Spleen (tissue), 11 donors: Measurements from ENCODE around the gene ECPAS. TPM values are rescaled to one million over a fixed set of nuclear protein-coding genes. Genes with fewer than 3 reads are reported as not detected.

Experiments used
- DNase-seq: peaks from one replicate; pipeline ENCODE4 v3.0.0-alpha.2; 2020
- H3K27ac ChIP-seq, 8 donors: fragments of 200-600 bp; sonication (generic) in 7 of 8; 1 replicate in 4 of 8; 2 replicates in 4 of 8; pipeline versions ENCODE4 v1.5.0 to v1.8.0; 2016 to 2021; ENCODE audit warnings: inconsistent platforms in 4 of 8, mild to moderate bottlenecking in 4 of 8, moderate library complexity in 1 of 8
- H3K27me3 ChIP-seq, 7 donors: fragments of 200-600 bp; sonication (generic) in 6 of 7; replicated peaks in 1 of 7; 1 replicate in 4 of 7; 2 replicates in 3 of 7; pipeline versions ENCODE4 v1.5.0 to v1.8.0; 2016 to 2021; ENCODE audit warnings: inconsistent platforms in 3 of 7, mild to moderate bottlenecking in 1 of 7
- H3K36me3 ChIP-seq, 6 donors: fragments of 200-600 bp; sonication (generic) in 5 of 6; 1 replicate in 4 of 6; 2 replicates in 2 of 6; pipeline versions ENCODE4 v1.5.0 to v1.8.0; 2016 to 2021; ENCODE audit warnings: inconsistent platforms in 2 of 6
- H3K4me1 ChIP-seq, 6 donors: fragments of 200-600 bp; sonication (generic) in 5 of 6; 1 replicate in 3 of 6; 2 replicates in 3 of 6; pipeline versions ENCODE4 v1.5.0 to v1.8.0; 2016 to 2021; ENCODE audit warnings: inconsistent platforms in 3 of 6
- H3K4me3 ChIP-seq, 8 donors: fragments of 200-600 bp; sonication (generic) in 7 of 8; 1 replicate in 4 of 8; 2 replicates in 4 of 8; pipeline versions ENCODE4 v1.5.0 to v1.8.0; 2016 to 2021; ENCODE audit warnings: inconsistent platforms in 4 of 8, mild to moderate bottlenecking in 4 of 8, moderate library complexity in 2 of 8
- H3K9me3 ChIP-seq, 8 donors: fragments of 200-600 bp; sonication (generic) in 7 of 8; 1 replicate in 4 of 8; 2 replicates in 4 of 8; pipeline versions ENCODE4 v1.5.0 to v1.8.0; 2016 to 2021; ENCODE audit warnings: inconsistent platforms in 4 of 8
- CTCF ChIP-seq, 11 experiments: fragments of 200-600 bp in 7 of 11; fragments of 450-650 bp in 4 of 11; sonication (generic) in 4 of 11; IDR thresholded peaks in 8 of 11; conservative IDR thresholded peaks in 3 of 11; 1 replicate in 7 of 11; 2 replicates in 4 of 11; pipeline versions ENCODE4 v1.4.0 to v1.8.0; 2016 to 2021; ENCODE audit warnings: antibody characterized with exemption in 11 of 11, inconsistent platforms in 4 of 11, mild to moderate bottlenecking in 1 of 11
- POLR2A ChIP-seq, 3 donors: fragments of 450-650 bp; IDR thresholded peaks; one replicate each; pipeline ENCODE4 v1.5.1; 2017; ENCODE audit warnings: antibody characterized with exemption in 3 of 3, mild to moderate bottlenecking in 1 of 3
- POLR2AphosphoS5 ChIP-seq, 3 donors: sonication (generic); formaldehyde crosslinking; IDR thresholded peaks; one replicate each; pipeline ENCODE4 v1.5.1; 2017; ENCODE audit warnings: antibody characterized with exemption in 3 of 3
- WGBS, 5 donors: extraction: QIAGEN DNeasy Blood & Tissue Kit in 3 of 5; methylation state at CpG; one replicate each; pipeline versions ENCODE4 v1.1.5 to v1.1.7; 2013 to 2018; 5-methylcytosine and 5-hydroxymethylcytosine counted together
- intact Hi-C: fragments of 100-400 bp; cut with DNase I; formaldehyde crosslinking; loops from one replicate; pipeline ENCODE4 v1.15.0; 2023; ENCODE audit warnings: low total_unique reads
- polyA plus RNA-seq, 3 donors: library from polyadenylated mRNA; stranded (reverse); fragments of 200-250 nt; gene quantifications; one replicate each; pipeline ENCODE4 v1.2.1, GENCODE V29; 2013
- small RNA-seq, 4 donors: library from RNA; depleted of rRNA; stranded (forward); fragments of <200 nt; gene quantifications; one replicate each; pipeline ENCODE3, GENCODE V24; 2016
- total RNA-seq, 7 donors: library from RNA; depleted of rRNA in 3 of 7; stranded (reverse); fragments of >200 nt in 3 of 7; fragmentation: NEBNext Ultra II Directional in 4 of 7; extraction: Animal tissue kit (Norgen Biotek cat#: 25700) in 4 of 7; gene quantifications; one replicate each; pipeline versions ENCODE4 v1.1.0 to v1.2.1, GENCODE V29; 2016 to 2021
- donor health status: healthy with polysubstance abuse.
- donor health status: DM: no; HTN: no; CAD: no; lungs with moderate emphysema.
- donor health status: DM: no; HTN: no; CAD: no.
- donor health status: Bipolar disorder and iron deficiency.
- donor health status: healthy.
- donor health status: DM: no; HTN: no; CAD: no.
- donor health status: DM: yes; HTN: yes; CAD: no.

Gene ECPAS
- total and polyA plus RNA-seq, 10 donors = 7.5 to 71.2 (median 56.2) TPM

- no peaks in the 10 kb centered on the region for H3K4me1 ChIP-seq
- intact Hi-C loops = no loop called here
- no peak for DNase-seq
- H3K36me3 ChIP-seq = no peaks in the 10 kb centered on the region
- H3K9me3 ChIP-seq = peaks cover 0 to 3% (median 0%) of the 10 kb centered on the region in 8 donors
- H3K27ac ChIP-seq = no peak overlapping the region
- TF ChIP-seq POLR2A (IDR thresholded peaks at IDR 0.05) = no peak
- TF ChIP-seq CTCF (IDR thresholded peaks at IDR 0.05 in 8 of 11, conservative IDR thresholded peaks at IDR 0.05 in 3 of 11) = no peak
- no peak for TF ChIP-seq POLR2AphosphoS5 (IDR thresholded peaks at IDR 0.05)
- WGBS, 5 donors = 56 to 83% (median 65%) methylated on average over 3 of the region's 3 CpGs
- H3K4me3 ChIP-seq = no peak overlapping the region
- H3K27me3 ChIP-seq = peaks cover 0 to 5% (median 0%) of the 10 kb centered on the region in 7 donors
Observed at GRCh38 chr9:111316796-111317195, 167.4 kb downstream of the ECPAS start.

Small RNAs within 50 kb of the gene (small RNA-seq; reads per million reads assigned to genes)
- gene RNA5SP294 = 0 reads per million in 4 donors

Other genes starting within 250 kb of the ECPAS start
- gene OR2K2, start 154.2 kb downstream of the ECPAS start, total RNA-seq = not detected
- gene OR2K2, start 154.2 kb downstream of the ECPAS start, polyA plus RNA-seq = not detected
- 10 to 100 TPM in 3 of 7 donors, 1 to 10 TPM in 4; 6.3 to 13.7 (median 9.0) TPM for gene ZNF483, start 40.8 kb upstream of the ECPAS start, total RNA-seq
- gene ZNF483, start 40.8 kb upstream of the ECPAS start, polyA plus RNA-seq = under 1 TPM; 0.14 to 0.63 (median 0.42) TPM
- gene PTGR1, start 115.3 kb upstream of the ECPAS start, total RNA-seq = 10 to 100 TPM in 4 of 7 donors, 1 to 10 TPM in 3; 7.1 to 14.6 (median 11.8) TPM
- gene PTGR1, start 115.3 kb upstream of the ECPAS start, polyA plus RNA-seq = 1 to 10 TPM; 2.8 to 4.1 (median 3.2) TPM
- gene DNAJC25, start 147.0 kb upstream of the ECPAS start, total RNA-seq = 1 to 10 TPM; 3.3 to 6.0 (median 4.1) TPM
- gene DNAJC25, start 147.0 kb upstream of the ECPAS start, polyA plus RNA-seq = 1 to 10 TPM; 3.1 to 3.4 (median 3.3) TPM
- gene GNG10, start 177.2 kb upstream of the ECPAS start, total RNA-seq = 100 to 1,000 TPM in 1 of 7 donors, 10 to 100 TPM in 6; 34.5 to 141 (median 59.5) TPM
- gene GNG10, start 177.2 kb upstream of the ECPAS start, polyA plus RNA-seq = 10 to 100 TPM; 34.0 to 63.6 (median 45.7) TPM